H1 (cell line): Measurements from ENCODE around the gene KLHL29. TPM values are rescaled to one million over a fixed set of nuclear protein-coding genes. Genes with fewer than 3 reads are reported as not detected.

Experiments
- CTCF ChIA-PET: fragments of 300-600 bp; sonication (Branson Sonifier 250); formaldehyde crosslinking; loops from one replicate; lab custom pipeline; 2021; ENCODE audit not compliant: partially characterized antibody; lab: Charles Lee
- POLR2A ChIA-PET: fragments of 300-600 bp; sonication (Branson Sonifier 250); formaldehyde crosslinking; loops from one replicate; lab custom pipeline; 2021; ENCODE audit warnings: inconsistent platforms; ENCODE audit not compliant: partially characterized antibody; lab: Charles Lee
- DNase-seq, 2 experiments: peaks; one replicate each; pipeline versions ENCODE4 v3.0.0 to v3.0.0-alpha.2; 2010 to 2022; ENCODE audit warnings: low spot score in 2 of 2, low read depth in 1 of 2, mixed read lengths in 1 of 2
- FAIRE-seq: peaks from 2 replicates; lab custom pipeline; 2011; peaks lifted over from hg19 to GRCh38; lab: Jason Lieb, UNC
- H2AFZ ChIP-seq: 2 replicates; pipeline ENCODE4 v1.8.1; 2012; ENCODE audit warnings: low read length, inconsistent platforms
- H2AK5ac ChIP-seq: 2 replicates; pipeline ENCODE4 v1.6.1; 2013; ENCODE audit warnings: low read depth, low read length
- H2BK120ac ChIP-seq: replicated peaks from 2 replicates; pipeline ENCODE3; 2013; ENCODE audit warnings: low read depth, low read length, inconsistent platforms
- H2BK12ac ChIP-seq: 2 replicates; pipeline ENCODE4 v1.6.1; 2013; ENCODE audit warnings: low read depth, low read length
- H2BK15ac ChIP-seq: 2 replicates; pipeline ENCODE4 v1.6.1; 2013; ENCODE audit warnings: low read length
- H2BK20ac ChIP-seq: 2 replicates; pipeline ENCODE4 v1.6.1; 2013; ENCODE audit warnings: low read length
- H2BK5ac ChIP-seq: 2 replicates; pipeline ENCODE4 v1.6.1; 2013; ENCODE audit warnings: low read depth, low read length
- H3K14ac ChIP-seq: 2 replicates; pipeline ENCODE4 v1.6.1; 2013; ENCODE audit warnings: inconsistent platforms; ENCODE audit not compliant: insufficient read length
- H3K18ac ChIP-seq: 2 replicates; pipeline ENCODE4 v1.6.1; 2013; ENCODE audit warnings: low read length; ENCODE audit errors: extremely low read depth
- H3K23ac ChIP-seq: 2 replicates; pipeline ENCODE4 v1.6.1; 2013; ENCODE audit warnings: inconsistent platforms; ENCODE audit not compliant: insufficient read length
- H3K23me2 ChIP-seq: 2 replicates; pipeline ENCODE4 v1.6.1; 2013; ENCODE audit warnings: low read depth, low read length
- H3K27ac ChIP-seq: 2 replicates; pipeline ENCODE4 v1.6.1; 2011; ENCODE audit warnings: low read depth, low read length, inconsistent platforms
- H3K27me3 ChIP-seq, 4 experiments: replicated peaks in 1 of 4; 1 replicate in 1 of 4; 2 replicates in 3 of 4; pipeline versions ENCODE4 v1.6.1 to v1.8.1; 2011 to 2013; ENCODE audit warnings: low read length in 3 of 4, mild to moderate bottlenecking in 3 of 4, inconsistent platforms in 2 of 4, mixed read lengths in 2 of 4, moderate library complexity in 1 of 4; ENCODE audit not compliant: control insufficient read depth in 3 of 4, insufficient read depth in 3 of 4; ENCODE audit errors: extremely low read depth in 1 of 4
- H3K36me3 ChIP-seq, 4 experiments: 2 replicates each; pipeline versions ENCODE4 v1.6.1 to v1.8.1; 2011 to 2013; ENCODE audit warnings: mild to moderate bottlenecking in 4 of 4, low read length in 3 of 4, moderate library complexity in 2 of 4, control low read depth in 1 of 4, inconsistent platforms in 1 of 4; ENCODE audit not compliant: insufficient read depth in 4 of 4, control insufficient read depth in 2 of 4
- H3K4ac ChIP-seq: replicated peaks from 2 replicates; pipeline ENCODE3; 2013; ENCODE audit warnings: low read length, low read depth, mixed read lengths, inconsistent platforms; ENCODE audit not compliant: insufficient read length
- H3K4me1 ChIP-seq, 4 experiments: replicated peaks in 1 of 4; 1 replicate in 1 of 4; 2 replicates in 3 of 4; pipeline versions ENCODE4 v1.6.1 to v1.8.1; 2011 to 2013; ENCODE audit warnings: low read length in 3 of 4, inconsistent platforms in 2 of 4, mixed read lengths in 1 of 4; ENCODE audit not compliant: insufficient read depth in 4 of 4, control insufficient read depth in 3 of 4
- H3K4me2 ChIP-seq, 2 experiments: 2 replicates each; pipeline versions ENCODE4 v1.6.1 to v1.8.1; 2011 to 2013; ENCODE audit warnings: low read depth in 2 of 2, low read length in 2 of 2, control low read depth in 1 of 2, inconsistent platforms in 1 of 2, mild to moderate bottlenecking in 1 of 2; ENCODE audit not compliant: insufficient read depth in 1 of 2
- H3K4me3 ChIP-seq, 4 experiments: fragments of 200-600, 300-600 bp in 1 of 4; sonication (generic), shearing (Covaris generic), sonication (Bioruptor Twin) in 1 of 4; 2 replicates each; pipeline versions ENCODE4 v1.5.1 to v1.8.1; 2011 to 2016; ENCODE audit warnings: low read length in 4 of 4, low read depth in 3 of 4, control low read depth in 2 of 4, inconsistent platforms in 2 of 4, mild to moderate bottlenecking in 2 of 4, mixed read lengths in 1 of 4, moderate library complexity in 1 of 4; ENCODE audit not compliant: insufficient read depth in 2 of 4; ENCODE audit errors: extremely low read depth in 1 of 4
- H3K56ac ChIP-seq: replicated peaks from 2 replicates; pipeline ENCODE3; 2013; ENCODE audit warnings: low read depth, mild to moderate bottlenecking, mixed read lengths, low read length, inconsistent platforms; ENCODE audit not compliant: insufficient read length
- H3K79me1 ChIP-seq: 2 replicates; pipeline ENCODE4 v1.6.1; 2013; ENCODE audit warnings: low read depth, low read length, control low read depth
- H3K79me2 ChIP-seq, 2 experiments: 2 replicates each; pipeline versions ENCODE4 v1.6.1 to v1.8.1; 2012 to 2013; ENCODE audit warnings: low read length in 2 of 2, mild to moderate bottlenecking in 2 of 2, inconsistent platforms in 1 of 2; ENCODE audit not compliant: insufficient read depth in 2 of 2, control insufficient read depth in 1 of 2
- H3K9ac ChIP-seq, 4 experiments: replicated peaks in 1 of 4; 1 replicate in 1 of 4; 2 replicates in 3 of 4; pipeline versions ENCODE4 v1.6.1 to v1.8.1; 2011 to 2013; ENCODE audit warnings: low read depth in 3 of 4, low read length in 3 of 4, control low read depth in 2 of 4, mild to moderate bottlenecking in 2 of 4, moderate library complexity in 2 of 4, inconsistent platforms in 1 of 4; ENCODE audit errors: extremely low read depth in 1 of 4
- H3K9me3 ChIP-seq, 2 experiments: 2 replicates each; pipeline versions ENCODE4 v1.6.1 to v1.8.1; 2012 to 2013; ENCODE audit warnings: mild to moderate bottlenecking in 2 of 2, moderate library complexity in 2 of 2, control low read depth in 1 of 2, inconsistent platforms in 1 of 2, low read depth in 1 of 2, low read length in 1 of 2, mixed read lengths in 1 of 2; ENCODE audit not compliant: insufficient read depth in 2 of 2
- H4K20me1 ChIP-seq, 2 experiments: replicated peaks in 1 of 2; 2 replicates each; pipeline versions ENCODE3 to v1.8.1; 2011 to 2013; ENCODE audit warnings: inconsistent platforms in 2 of 2, low read length in 2 of 2, mild to moderate bottlenecking in 1 of 2; ENCODE audit not compliant: insufficient read depth in 2 of 2, control insufficient read depth in 1 of 2
- H4K5ac ChIP-seq: 2 replicates; pipeline ENCODE4 v1.6.1; 2013; ENCODE audit warnings: low read length, low read depth, mixed read lengths, inconsistent platforms; ENCODE audit not compliant: insufficient read length
- H4K8ac ChIP-seq: 2 replicates; pipeline ENCODE4 v1.8.0; 2013; ENCODE audit warnings: mild to moderate bottlenecking, moderate library complexity, low read length, inconsistent platforms; ENCODE audit not compliant: insufficient read depth; ENCODE audit errors: extremely low read depth
- H4K91ac ChIP-seq: replicated peaks from 2 replicates; pipeline ENCODE3; 2013; ENCODE audit warnings: low read length, mixed read lengths, inconsistent platforms; ENCODE audit not compliant: insufficient read length
- BCL11A ChIP-seq, 2 experiments: IDR thresholded peaks; one replicate each; pipeline ENCODE4 v1.6.1; 2011; ENCODE audit warnings: low read depth in 2 of 2, low read length in 2 of 2, mild to moderate bottlenecking in 2 of 2
- GABPA ChIP-seq: IDR thresholded peaks from 2 replicates; pipeline ENCODE4 v1.6.1; 2011; ENCODE audit warnings: mild to moderate bottlenecking, low read length, moderate library complexity, borderline replicate concordance; ENCODE audit not compliant: insufficient read depth
- HDAC6 ChIP-seq: IDR thresholded peaks from one replicate; pipeline ENCODE4 v1.7.1; 2012; ENCODE audit warnings: low read depth, mild to moderate bottlenecking, inconsistent platforms, low read length, moderate library complexity
- JUND ChIP-seq: IDR thresholded peaks from 2 replicates; pipeline ENCODE4 v1.6.1; 2011; ENCODE audit warnings: mild to moderate bottlenecking, improper control_type of control experiment, low read length
- KDM1A ChIP-seq: fragments of 200-600, 300-600 bp; sonication (generic); IDR thresholded peaks from 2 replicates; pipeline ENCODE4 v1.7.1; 2016; ENCODE audit warnings: mild to moderate bottlenecking, low read length, borderline replicate concordance
- PHF8 ChIP-seq: fragments of 200-600 bp; sonication (generic); conservative IDR thresholded peaks from 2 replicates; pipeline ENCODE4 v1.7.1; 2012; ENCODE audit warnings: low read depth, mild to moderate bottlenecking, inconsistent platforms, low read length, moderate library complexity
- POU5F1 ChIP-seq: IDR thresholded peaks from 2 replicates; pipeline ENCODE4 v1.6.1; 2011; ENCODE audit warnings: low read depth, mild to moderate bottlenecking, low read length, moderate library complexity
- RAD21 ChIP-seq, 2 experiments: IDR thresholded peaks in 1 of 2; conservative IDR thresholded peaks in 1 of 2; 2 replicates each; pipeline ENCODE4 v1.6.1; 2011; ENCODE audit warnings: low read depth in 2 of 2, low read length in 2 of 2, improper control_type of control experiment in 1 of 2, inconsistent platforms in 1 of 2, mild to moderate bottlenecking in 1 of 2, moderate library complexity in 1 of 2
- RFX5 ChIP-seq: IDR thresholded peaks from 2 replicates; pipeline ENCODE4 v1.6.1; 2011; ENCODE audit warnings: low read depth, low read length, improper control_type of control experiment, borderline replicate concordance
- SP1 ChIP-seq: IDR thresholded peaks from 2 replicates; pipeline ENCODE4 v1.6.1; 2011; ENCODE audit warnings: low read depth, low read length
- TCF12 ChIP-seq: IDR thresholded peaks from 2 replicates; pipeline ENCODE4 v1.6.1; 2011; ENCODE audit warnings: low read depth, mild to moderate bottlenecking, low read length
- TEAD4 ChIP-seq: IDR thresholded peaks from 2 replicates; pipeline ENCODE4 v1.6.1; 2012; ENCODE audit warnings: low read depth, low read length, inconsistent platforms, mixed read lengths
- ZNF274 ChIP-seq: IDR thresholded peaks from 2 replicates; pipeline ENCODE4 v1.7.0; 2012; ENCODE audit warnings: low read length, borderline replicate concordance; ENCODE audit errors: extremely low read depth
- WGBS, 2 experiments: shearing (Covaris generic) in 1 of 2; methylation state at CpG; one replicate each; pipeline versions ENCODE4 v1.1.6 to v1.1.7; 2013 to 2015; ENCODE audit warnings: low lambda C conversion rate in 2 of 2, mixed read lengths in 2 of 2, inconsistent platforms in 1 of 2, low coverage in 1 of 2, missing lambda C conversion rate in 1 of 2; ENCODE audit not compliant: insufficient replicate concordance in 2 of 2, insufficient coverage in 1 of 2, insufficient read length in 1 of 2; ENCODE audit errors: extremely low coverage in 1 of 2, missing lambda C conversion rate in 1 of 2; 5-methylcytosine and 5-hydroxymethylcytosine counted together
- polyA plus RNA-seq, 7 experiments: library from polyadenylated mRNA; depleted of rRNA in 3 of 7; stranded (reverse) in 5 of 7; unstranded in 2 of 7; fragments of >200 nt in 5 of 7; fragments of 200-250 nt in 2 of 7; gene quantifications; 1 replicate in 5 of 7; 2 replicates in 1 of 7; 4 replicates in 1 of 7; pipeline versions ENCODE4 v1.2.1 to v1.2.3, GENCODE V29; 2011 to 2013; ENCODE audit warnings: missing spikeins in 2 of 7, mixed read lengths in 2 of 7
- total RNA-seq: library from RNA; stranded (reverse); fragmentation: NEBNext Ultra II Directional; extraction: Animal tissue kit (Norgen Biotek cat#: 25700); gene quantifications from 2 replicates; pipeline ENCODE4 v1.2.1, GENCODE V29; 2021
- TF ChIP-seq, protein P1 (sequence below): IDR thresholded peaks from 2 replicates; pipeline ENCODE4 v1.6.1; 2012; ENCODE audit warnings: inconsistent platforms

KLHL29 gene
- total and polyA plus RNA-seq, 2 of the 8 experiments (the other 6 are each of a cell fraction or from before 2014, with no cell fraction given) = 1.1 to 4.7 TPM

DNA sequence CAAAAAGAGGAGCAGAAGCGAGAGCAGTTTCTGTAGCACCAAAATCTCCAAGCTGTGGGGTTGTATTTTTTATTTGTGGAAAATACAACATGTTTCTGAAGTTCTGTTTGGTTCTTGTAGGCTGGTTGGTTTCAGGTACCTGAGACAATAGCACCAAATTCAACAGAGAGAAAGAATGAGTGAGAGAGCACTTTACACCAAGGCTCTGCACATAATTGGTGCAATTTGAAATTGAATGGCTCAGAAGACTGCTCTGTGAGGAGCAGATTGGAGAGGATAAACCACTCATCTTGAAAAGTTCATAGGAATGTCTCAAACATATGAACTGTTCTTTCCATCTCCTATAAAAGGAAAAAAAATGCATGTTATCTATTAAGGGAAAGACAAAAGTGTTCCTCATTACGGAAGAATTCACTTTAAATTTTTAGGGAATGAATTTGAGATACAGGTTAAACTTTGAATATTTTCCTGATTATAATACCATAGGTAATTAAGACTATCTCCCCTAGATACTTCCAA, 366.8 kb downstream of the KLHL29 start:
- Histone ChIP-seq H4K8ac (no peak overlapping the region), H3K9me3 (no peaks in the 10 kb centered on the region), H2BK15ac (no peak overlapping the region), H3K23ac (no peak overlapping the region), H2BK20ac (no peak overlapping the region), H2BK120ac (no peak overlapping the region), H3K9ac (no peak overlapping the region), H3K79me1 (no peaks in the 10 kb centered on the region), H3K27me3 (no peaks in the 10 kb centered on the region), H3K4me2 (peak overlapping the region; percentile 19 to 34; a peak in 1 of 4 replicates), H3K4ac (no peak overlapping the region), H3K4me3 (no peak overlapping the region), H3K56ac (no peak overlapping the region), H3K27ac (no peak overlapping the region), H4K20me1 (no peaks in the 10 kb centered on the region), H2BK12ac (no peak overlapping the region), H3K36me3 (peaks cover 0 to 11% (median 1%) of the 10 kb centered on the region in 4 experiments; a peak in 2 of 8 replicates), H2AK5ac (no peak overlapping the region), H3K14ac (no peak overlapping the region), H3K4me1 (peaks cover 0 to 7% (median 0%) of the 10 kb centered on the region in 4 experiments; a peak in 3 of 7 replicates), H4K91ac (no peak overlapping the region), H2AFZ (no peak overlapping the region), H3K18ac (no peak overlapping the region), H3K23me2 (no peaks in the 10 kb centered on the region), H3K79me2 (no peaks in the 10 kb centered on the region), H2BK5ac (no peak overlapping the region), H4K5ac (peak overlapping the region; percentile 21)
- CTCF ChIA-PET = interaction anchor here (0.8 kb wide), 1 partner anchor 20 kb away, joined by 4 read pairs; no protein-coding TSS in a partner anchor
- POLR2A ChIA-PET = no interaction called here
- no peak for DNase-seq
- 69% methylated on average over 2 of the region's 2 CpGs; no CpG with 5 or more reads in 1 of the 2 experiments for WGBS, 2 experiments
- FAIRE-seq = peak; percentile 13
- TF ChIP-seq TCF12 = no peak
- TF ChIP-seq ZNF274 = no peak
- TF ChIP-seq, protein P1, sequence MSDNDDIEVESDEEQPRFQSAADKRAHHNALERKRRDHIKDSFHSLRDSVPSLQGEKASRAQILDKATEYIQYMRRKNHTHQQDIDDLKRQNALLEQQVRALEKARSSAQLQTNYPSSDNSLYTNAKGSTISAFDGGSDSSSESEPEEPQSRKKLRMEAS = no peak
- TF ChIP-seq HDAC6 = no peak
- no peak for TF ChIP-seq SP1
- TF ChIP-seq KDM1A = no peak
- TF ChIP-seq PHF8 = no peak
- TF ChIP-seq GABPA = no peak
- TF ChIP-seq RAD21 (IDR thresholded peaks at IDR 0.05 in 1 of 2, conservative IDR thresholded peaks at IDR 0.05 in 1 of 2; ENCODE audit: low read depth in 2 of 2, low read length in 2 of 2) = no peak
- TF ChIP-seq RFX5 = no peak
- TF ChIP-seq POU5F1 = no peak
- TF ChIP-seq TEAD4 = no peak
- no peak for TF ChIP-seq JUND
- TF ChIP-seq BCL11A (IDR thresholded peaks at IDR 0.05; ENCODE audit: low read depth in 2 of 2, low read length in 2 of 2) = no peak
